Measurements from ENCODE around the gene CDC73.

DNA sequence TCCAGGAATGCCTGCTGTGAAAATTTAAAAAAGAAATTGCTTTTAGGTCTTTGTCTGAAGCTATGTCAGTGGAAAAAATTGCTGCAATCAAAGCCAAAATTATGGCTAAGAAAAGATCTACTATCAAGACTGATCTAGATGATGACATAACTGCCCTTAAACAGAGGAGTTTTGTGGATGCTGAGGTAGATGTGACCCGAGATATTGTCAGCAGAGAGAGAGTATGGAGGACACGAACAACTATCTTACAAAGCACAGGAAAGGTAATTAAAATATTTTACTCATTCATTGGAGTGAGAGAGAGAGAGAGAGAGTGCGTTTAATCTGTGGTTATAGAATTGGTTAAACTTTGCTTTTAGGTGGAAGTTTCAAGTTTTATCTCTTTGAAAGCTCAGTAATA is 20.0 kb downstream of the CDC73 start:
- no peak for TF ChIP-seq POLR2A (IDR thresholded peaks at IDR 0.05)
- TF ChIP-seq, protein P1, sequence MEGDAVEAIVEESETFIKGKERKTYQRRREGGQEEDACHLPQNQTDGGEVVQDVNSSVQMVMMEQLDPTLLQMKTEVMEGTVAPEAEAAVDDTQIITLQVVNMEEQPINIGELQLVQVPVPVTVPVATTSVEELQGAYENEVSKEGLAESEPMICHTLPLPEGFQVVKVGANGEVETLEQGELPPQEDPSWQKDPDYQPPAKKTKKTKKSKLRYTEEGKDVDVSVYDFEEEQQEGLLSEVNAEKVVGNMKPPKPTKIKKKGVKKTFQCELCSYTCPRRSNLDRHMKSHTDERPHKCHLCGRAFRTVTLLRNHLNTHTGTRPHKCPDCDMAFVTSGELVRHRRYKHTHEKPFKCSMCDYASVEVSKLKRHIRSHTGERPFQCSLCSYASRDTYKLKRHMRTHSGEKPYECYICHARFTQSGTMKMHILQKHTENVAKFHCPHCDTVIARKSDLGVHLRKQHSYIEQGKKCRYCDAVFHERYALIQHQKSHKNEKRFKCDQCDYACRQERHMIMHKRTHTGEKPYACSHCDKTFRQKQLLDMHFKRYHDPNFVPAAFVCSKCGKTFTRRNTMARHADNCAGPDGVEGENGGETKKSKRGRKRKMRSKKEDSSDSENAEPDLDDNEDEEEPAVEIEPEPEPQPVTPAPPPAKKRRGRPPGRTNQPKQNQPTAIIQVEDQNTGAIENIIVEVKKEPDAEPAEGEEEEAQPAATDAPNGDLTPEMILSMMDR (IDR thresholded peaks at IDR 0.05): no peak
